Measurements from ENCODE around the gene CAMK2G.
"Not testable (repeated sequence)": the region's sequence is repeated elsewhere in the genome, so short reads cannot be mapped to it uniquely, and the experiment has no call there.

Gene CAMK2G

GRCh38 chr10:73788864-73789658 lies 85.3 kb downstream of the CAMK2G start:
- no peak for DNase-seq

GRCh38 chr10:73787031-73787800 lies 87.1 kb downstream of the CAMK2G start:
- DNase-seq, result not testable (repeated sequence)

DNA sequence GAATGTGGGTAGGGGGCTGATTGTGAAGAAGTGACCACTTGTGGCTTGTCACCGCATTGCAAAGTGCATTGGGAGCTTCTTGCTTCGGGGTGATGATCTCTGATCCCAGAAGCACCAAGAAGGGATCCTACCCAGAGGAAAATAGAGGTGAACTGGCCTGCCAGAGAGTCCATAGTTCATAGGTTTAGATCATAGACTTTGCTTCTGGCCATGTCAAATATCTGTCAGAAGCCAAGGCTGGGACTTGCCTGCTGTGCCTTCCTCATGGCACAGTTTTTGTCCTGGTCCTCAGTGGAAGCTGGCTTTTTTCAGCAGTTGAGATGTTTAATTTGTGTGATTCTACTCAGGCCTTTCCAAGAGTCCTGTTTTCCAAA lies 87.9 kb downstream of the CAMK2G start:
- DNase-seq, result no peak

GRCh38 chr10:73785721-73786511 lies 88.4 kb downstream of the CAMK2G start:
- peak in 1 of 2 donors; percentile 39 for DNase-seq

DNA sequence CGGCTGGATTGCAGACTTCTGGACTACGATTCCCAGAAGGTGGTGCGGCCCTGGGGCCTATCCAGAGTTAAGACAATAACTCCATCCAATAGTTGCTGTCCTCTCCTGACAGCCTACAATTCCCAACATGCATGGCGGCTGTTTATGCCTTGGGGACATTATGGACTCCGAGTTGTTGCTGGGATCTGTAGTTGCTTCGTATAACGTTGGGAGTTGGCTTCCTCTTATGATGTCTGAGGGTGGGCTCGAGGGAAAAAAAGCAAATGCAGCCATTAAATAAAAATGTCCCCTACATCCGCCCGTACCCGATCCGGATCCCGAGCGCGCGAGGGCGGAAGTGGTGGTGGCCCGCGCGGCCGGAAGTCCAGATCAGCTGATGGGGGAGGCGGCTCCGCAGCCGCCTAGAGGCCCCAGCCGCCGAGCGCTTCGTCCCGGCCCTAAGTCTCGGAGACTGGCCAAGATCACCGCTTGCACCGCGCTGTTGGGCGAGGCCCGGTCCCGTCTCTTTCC lies 89.1 kb downstream of the CAMK2G start, which contains the start of gene ZSWIM8:
TSS of gene ZSWIM8 (plus strand) at position 396 of the 510 bp plus-strand sequence. CDS start 273 bp downstream, outside the sequence.
- peak; percentile 64 to 96 for DNase-seq

- DNase-seq, result no peak
Observed at GRCh38 chr10:73782749-73783085, 91.6 kb downstream of the CAMK2G start.

GRCh38 chr10:73781879-73782748 lies 92.2 kb downstream of the CAMK2G start, which contains the start of gene CHCHD1:
CHCHD1 (plus strand) TSS chr10:73782048; CDS start chr10:73782076, 28 bp downstream.
- DNase-seq, result peak; percentile 53 to 67

- no peak for DNase-seq
Observed at GRCh38 chr10:73781548-73781878, 92.8 kb downstream of the CAMK2G start.

DNA sequence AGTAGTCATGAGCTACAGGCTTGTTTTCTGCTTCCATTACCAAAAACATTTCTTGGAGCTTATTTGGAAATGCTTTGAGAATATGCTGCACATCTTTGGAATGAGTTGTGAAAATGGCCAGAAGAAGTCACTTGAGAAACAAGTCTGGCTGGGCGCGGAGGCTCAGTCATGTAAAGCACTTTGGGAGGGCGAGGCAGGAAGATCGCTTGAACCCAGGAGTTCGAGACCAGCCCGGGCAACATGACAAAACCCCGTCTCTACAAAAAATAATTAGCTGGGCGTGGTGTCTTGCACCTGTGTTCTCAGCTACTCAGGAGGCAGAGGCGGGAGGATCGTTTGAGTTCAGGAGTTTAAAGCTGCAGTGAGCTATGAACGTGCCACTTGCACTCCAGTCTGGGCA lies 93.4 kb downstream of the CAMK2G start:
- no peak for DNase-seq

DNA sequence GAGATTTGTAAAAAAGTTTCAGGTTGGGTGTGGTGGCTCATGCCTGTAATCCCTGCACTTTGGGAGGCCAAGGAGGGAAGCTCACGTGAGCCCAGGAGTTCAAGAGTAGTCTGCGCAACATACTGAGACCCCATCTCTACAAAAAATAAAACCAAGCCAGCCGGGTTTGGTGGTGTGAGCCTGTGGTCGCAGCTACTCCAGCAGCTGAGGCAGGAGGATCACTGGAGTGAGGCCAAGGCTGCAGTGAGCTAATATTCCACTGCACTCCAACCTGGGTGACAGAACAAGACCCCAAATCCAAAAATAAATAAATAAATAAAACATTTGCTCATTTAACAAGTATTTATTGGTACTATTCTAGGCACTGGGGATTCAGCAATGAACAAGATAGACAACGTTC lies 94.1 kb downstream of the CAMK2G start:
- no peak for DNase-seq

DNA sequence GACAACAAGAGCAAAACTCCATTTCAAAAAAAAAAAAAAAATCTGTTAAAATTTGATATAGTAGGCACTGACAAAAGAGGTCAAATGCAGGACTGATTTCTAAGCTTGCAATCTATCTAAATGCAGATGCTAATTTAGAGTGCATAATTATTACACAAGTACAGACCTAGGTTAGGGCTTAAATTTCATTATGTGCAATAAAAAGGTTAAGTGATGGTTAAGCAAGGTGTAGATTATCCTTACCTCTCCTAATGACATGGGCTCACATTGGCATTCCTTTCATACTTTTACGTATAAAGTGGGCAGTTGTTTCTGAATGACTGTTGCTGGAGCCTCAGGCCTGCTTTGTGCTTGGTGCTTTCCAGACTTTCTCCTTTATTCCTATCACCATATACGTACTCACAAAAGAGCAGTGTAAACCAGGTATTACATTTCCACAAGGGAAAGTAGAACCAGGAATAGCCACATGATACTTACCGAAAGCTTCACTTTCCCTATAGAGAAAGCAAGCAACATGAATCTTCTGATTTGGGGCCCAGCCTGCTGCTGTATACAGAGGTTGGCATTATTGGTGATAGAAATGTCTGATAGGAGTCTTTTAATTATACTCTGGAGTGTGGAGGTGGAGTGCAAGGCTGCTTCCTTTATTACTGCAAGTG lies 94.7 kb downstream of the CAMK2G start:
- DNase-seq, result no peak

GRCh38 chr10:73779018-73779417 lies 95.3 kb downstream of the CAMK2G start:
- no peak for DNase-seq

- DNase-seq, result no peak
Observed at GRCh38 chr10:73774637-73775036, 99.7 kb downstream of the CAMK2G start.

DNA sequence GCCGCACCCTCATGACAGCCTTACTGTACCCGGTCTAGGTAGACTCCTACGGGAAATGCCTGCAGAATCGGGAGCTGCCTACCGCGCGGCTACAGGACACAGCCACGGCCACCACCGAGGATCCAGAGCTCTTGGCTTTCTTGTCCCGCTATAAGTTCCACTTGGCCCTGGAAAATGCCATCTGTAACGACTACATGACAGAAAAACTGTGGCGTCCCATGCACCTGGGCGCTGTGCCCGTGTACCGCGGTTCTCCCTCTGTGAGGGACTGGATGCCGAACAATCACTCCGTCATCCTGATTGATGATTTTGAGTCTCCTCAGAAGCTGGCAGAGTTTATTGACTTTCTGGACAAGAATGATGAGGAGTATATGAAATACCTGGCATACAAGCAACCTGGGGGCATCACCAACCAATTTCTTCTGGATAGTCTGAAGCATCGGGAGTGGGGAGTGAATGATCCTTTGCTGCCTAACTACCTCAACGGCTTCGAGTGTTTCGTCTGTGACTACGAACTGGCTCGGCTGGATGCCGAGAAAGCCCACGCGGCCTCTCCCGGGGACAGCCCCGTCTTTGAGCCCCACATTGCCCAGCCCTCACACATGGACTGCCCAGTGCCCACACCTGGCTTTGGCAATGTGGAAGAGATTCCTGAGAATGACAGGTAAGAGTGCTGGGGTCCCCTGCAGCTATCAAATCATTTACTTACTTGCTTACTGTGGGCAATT lies 101.0 kb downstream of the CAMK2G start:
- DNase-seq, result peak in 1 of 2 donors; percentile 39

DNA sequence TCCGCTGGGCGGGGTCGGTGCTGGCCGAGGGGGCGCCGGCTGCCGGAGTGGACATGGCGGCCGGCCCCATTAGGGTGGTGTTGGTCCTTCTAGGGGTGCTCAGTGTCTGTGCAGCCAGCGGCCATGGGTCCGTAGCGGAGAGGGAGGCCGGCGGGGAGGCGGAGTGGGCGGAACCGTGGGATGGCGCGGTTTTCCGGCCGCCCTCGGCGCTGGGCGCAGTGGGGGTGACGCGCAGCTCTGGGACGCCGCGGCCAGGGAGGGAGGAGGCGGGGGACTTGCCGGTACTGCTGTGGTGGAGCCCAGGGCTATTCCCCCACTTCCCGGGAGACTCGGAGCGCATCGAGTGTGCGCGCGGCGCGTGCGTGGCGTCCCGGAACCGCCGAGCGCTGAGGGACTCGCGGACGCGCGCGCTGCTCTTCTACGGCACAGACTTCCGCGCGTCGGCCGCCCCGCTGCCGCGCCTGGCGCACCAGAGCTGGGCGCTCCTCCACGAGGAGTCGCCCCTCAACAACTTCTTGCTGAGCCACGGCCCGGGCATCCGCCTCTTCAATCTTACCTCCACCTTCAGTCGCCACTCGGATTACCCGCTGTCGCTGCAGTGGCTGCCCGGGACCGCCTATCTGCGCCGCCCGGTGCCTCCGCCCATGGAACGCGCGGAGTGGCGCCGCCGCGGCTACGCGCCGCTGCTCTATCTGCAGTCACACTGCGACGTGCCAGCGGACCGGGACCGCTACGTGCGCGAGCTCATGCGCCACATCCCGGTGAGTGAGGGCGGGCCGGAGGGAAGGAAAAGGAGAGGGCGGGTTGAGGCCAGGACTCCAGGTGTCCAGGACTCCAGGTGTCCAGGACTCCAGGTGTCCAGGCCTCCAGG lies 101.8 kb downstream of the CAMK2G start:
- DNase-seq, result peak; percentile 38 to 76

DNA sequence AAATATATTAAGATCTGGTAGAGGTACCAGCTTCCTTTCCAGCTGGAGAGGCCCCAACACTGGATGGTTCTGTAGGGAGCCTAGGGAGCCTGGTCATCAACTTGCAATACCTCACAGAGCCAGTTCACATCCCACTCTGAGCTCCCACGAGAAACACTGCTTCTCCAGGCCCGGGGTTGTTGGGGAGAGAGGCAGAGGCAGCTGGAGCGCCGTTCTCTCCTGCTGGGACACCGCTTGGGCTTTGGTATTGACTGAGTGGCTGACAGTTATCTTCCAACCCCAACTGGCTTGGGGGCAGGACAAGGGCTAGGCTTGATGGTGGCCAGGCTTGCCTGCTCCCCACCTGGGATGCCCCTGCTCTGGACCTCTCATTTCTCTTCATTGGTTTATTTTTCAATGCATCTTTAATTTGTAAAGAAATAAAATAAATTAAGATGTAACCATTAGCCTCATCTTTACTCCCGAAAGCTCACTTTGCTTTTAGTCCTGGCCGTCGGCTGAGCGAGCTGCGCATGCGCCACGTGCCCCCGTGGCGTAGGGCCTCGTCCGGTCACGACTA lies 102.6 kb downstream of the CAMK2G start:
- DNase-seq, result peak; percentile 33 to 61

GRCh38 chr10:73769396-73769795 lies 105.0 kb downstream of the CAMK2G start:
- no peak for DNase-seq

DNA sequence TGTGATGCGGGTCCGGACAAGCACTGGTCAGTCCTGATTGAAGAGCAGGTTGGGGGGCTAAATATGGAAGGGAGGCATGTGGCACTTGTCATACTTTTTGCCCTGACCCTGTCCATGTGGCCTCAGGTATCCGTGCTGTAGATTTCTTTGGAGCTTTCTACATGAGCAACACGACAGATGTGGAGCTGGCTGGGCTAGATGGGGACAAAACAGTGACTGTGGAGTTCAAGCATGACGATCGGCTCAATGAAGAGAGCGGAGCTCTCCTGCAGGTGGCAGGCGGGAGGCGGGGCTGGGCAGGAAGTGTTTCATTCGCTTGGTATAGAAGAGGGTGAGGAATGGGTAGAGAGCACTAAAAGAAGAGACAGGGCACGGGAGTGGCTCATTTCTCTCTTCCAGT lies 105.5 kb downstream of the CAMK2G start:
- no peak for DNase-seq

DNA sequence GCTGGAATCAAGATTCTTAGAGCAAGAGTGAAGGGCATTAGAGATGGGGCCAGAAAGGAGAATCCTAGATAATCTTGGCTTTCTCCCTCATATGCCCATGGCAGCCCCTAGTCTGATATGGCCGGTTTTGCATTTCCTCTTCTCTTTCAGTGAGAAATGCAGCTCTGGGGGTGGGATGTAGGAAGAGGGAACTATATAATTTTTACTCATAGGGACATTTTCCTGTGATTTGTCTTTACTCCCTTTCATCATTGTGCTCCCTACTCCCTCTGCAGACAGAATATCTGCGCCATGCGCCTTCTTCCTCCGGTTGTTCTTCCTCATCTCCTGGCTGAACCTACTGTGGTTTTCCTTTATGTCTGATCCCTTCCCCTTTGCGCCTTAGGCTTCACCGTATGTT lies 109.3 kb downstream of the CAMK2G start:
- no peak for DNase-seq

DNA sequence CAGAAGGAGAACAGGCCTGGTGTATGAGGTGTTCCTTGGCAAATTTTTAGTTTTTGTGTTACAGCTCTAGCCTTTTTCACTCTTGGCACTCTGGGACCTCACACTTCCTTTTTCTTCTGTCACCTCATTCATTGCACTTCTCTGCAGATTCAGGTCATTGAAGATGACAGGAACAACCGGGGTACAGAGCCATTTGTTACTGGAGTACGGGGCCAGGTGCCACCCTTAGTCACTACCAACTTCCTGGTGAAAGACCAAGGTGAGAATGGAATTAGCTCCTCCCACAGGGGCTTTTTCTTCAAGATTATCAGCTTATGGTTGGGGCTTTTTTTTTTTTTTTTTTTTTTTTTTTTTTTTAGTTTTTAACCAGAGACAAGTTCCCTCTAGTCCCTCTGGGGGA lies 111.0 kb downstream of the CAMK2G start:
- DNase-seq, result no peak
